H9 (cell line): ENCODE measurements around the gene ANKMY1. TPM values are rescaled to one million over a fixed set of nuclear protein-coding genes. Genes with fewer than 3 reads are reported as not detected.

Experiments
- DNase-seq: peaks from one replicate; pipeline ENCODE4 v3.0.0-alpha.2; 2017
- H2AFZ ChIP-seq: one replicate; pipeline ENCODE4 v1.6.1; 2013; ENCODE audit warnings: mild to moderate bottlenecking, low read length, control low read depth, moderate library complexity
- H2AK5ac ChIP-seq: 2 replicates; pipeline ENCODE4 v1.6.1; 2013; ENCODE audit warnings: low read length, control low read depth, mixed read lengths; ENCODE audit not compliant: insufficient read length
- H2BK120ac ChIP-seq: one replicate; pipeline ENCODE4 v1.6.1; 2013; ENCODE audit warnings: low read depth, mild to moderate bottlenecking, low read length, control low read depth, inconsistent platforms; ENCODE audit not compliant: poor library complexity, severe bottlenecking
- H2BK12ac ChIP-seq: 2 replicates; pipeline ENCODE4 v1.6.1; 2013; ENCODE audit warnings: low read length, control low read depth, mixed read lengths, low read depth; ENCODE audit not compliant: insufficient read length
- H2BK15ac ChIP-seq: 2 replicates; pipeline ENCODE4 v1.6.1; 2013; ENCODE audit warnings: low read depth, low read length, control low read depth
- H2BK20ac ChIP-seq: one replicate; pipeline ENCODE4 v1.6.1; 2013; ENCODE audit warnings: low read depth, mild to moderate bottlenecking, low read length, control low read depth, inconsistent platforms; ENCODE audit not compliant: poor library complexity, severe bottlenecking
- H2BK5ac ChIP-seq: 2 replicates; pipeline ENCODE4 v1.6.1; 2013; ENCODE audit warnings: low read length, control low read depth, mixed read lengths; ENCODE audit not compliant: insufficient read length
- H3K14ac ChIP-seq: 2 replicates; pipeline ENCODE4 v1.6.1; 2013; ENCODE audit warnings: low read length, control low read depth; ENCODE audit not compliant: insufficient read depth
- H3K18ac ChIP-seq: 2 replicates; pipeline ENCODE4 v1.6.1; 2013; ENCODE audit warnings: low read depth, mild to moderate bottlenecking, mixed read lengths, low read length, control low read depth; ENCODE audit not compliant: insufficient read length
- H3K23ac ChIP-seq: 2 replicates; pipeline ENCODE4 v1.6.1; 2013; ENCODE audit warnings: low read length, control low read depth, mixed read lengths, low read depth; ENCODE audit not compliant: insufficient read length
- H3K23me2 ChIP-seq: 2 replicates; pipeline ENCODE4 v1.6.1; 2013; ENCODE audit warnings: low read depth, mild to moderate bottlenecking, mixed read lengths, low read length, control low read depth; ENCODE audit not compliant: insufficient read length, poor library complexity, severe bottlenecking
- H3K27ac ChIP-seq: 2 replicates; pipeline ENCODE4 v1.5.1; 2013; ENCODE audit warnings: low read length, control low read depth, mixed read lengths, low read depth; ENCODE audit not compliant: insufficient read length
- H3K27me3 ChIP-seq: 2 replicates; pipeline ENCODE4 v1.6.1; 2013; ENCODE audit warnings: low read length, control low read depth, inconsistent platforms; ENCODE audit not compliant: insufficient read depth
- H3K4ac ChIP-seq: 2 replicates; pipeline ENCODE4 v1.6.1; 2013; ENCODE audit warnings: low read depth, mild to moderate bottlenecking, control low read depth, inconsistent platforms, low read length, moderate library complexity
- H3K4me1 ChIP-seq: 2 replicates; pipeline ENCODE4 v1.6.1; 2013; ENCODE audit warnings: low read length, control low read depth, inconsistent platforms; ENCODE audit not compliant: insufficient read depth
- H3K4me2 ChIP-seq: 2 replicates; pipeline ENCODE4 v1.6.1; 2013; ENCODE audit warnings: low read length, control low read depth, mixed read lengths; ENCODE audit not compliant: insufficient read length, insufficient read depth
- H3K56ac ChIP-seq: 2 replicates; pipeline ENCODE4 v1.6.1; 2013; ENCODE audit warnings: low read depth, mild to moderate bottlenecking, mixed read lengths, low read length, control low read depth; ENCODE audit not compliant: insufficient read length
- H3K79me1 ChIP-seq: 2 replicates; pipeline ENCODE4 v1.6.1; 2013; ENCODE audit warnings: low read depth, mild to moderate bottlenecking, moderate library complexity, low read length, control low read depth, inconsistent platforms; ENCODE audit not compliant: insufficient read depth, poor library complexity, severe bottlenecking
- H3K79me2 ChIP-seq: 2 replicates; pipeline ENCODE4 v1.6.1; 2013; ENCODE audit warnings: low read length, control low read depth, inconsistent platforms; ENCODE audit not compliant: insufficient read depth
- H3K9ac ChIP-seq: 2 replicates; pipeline ENCODE4 v1.6.1; 2013; ENCODE audit warnings: low read length, control low read depth, mixed read lengths; ENCODE audit not compliant: insufficient read length; ENCODE audit errors: extremely low read depth
- H3K9me3 ChIP-seq: one replicate; pipeline ENCODE4 v1.6.1; 2013; ENCODE audit warnings: low read depth, low read length, inconsistent platforms; ENCODE audit not compliant: control insufficient read depth
- H3T11ph ChIP-seq: one replicate; pipeline ENCODE4 v1.6.1; 2013; ENCODE audit warnings: mild to moderate bottlenecking, low read length, control low read depth, inconsistent platforms
- H4K20me1 ChIP-seq: one replicate; pipeline ENCODE4 v1.6.1; 2013; ENCODE audit not compliant: control insufficient read depth, insufficient read length, insufficient read depth
- H4K5ac ChIP-seq: 2 replicates; pipeline ENCODE4 v1.6.1; 2013; ENCODE audit warnings: low read depth, mild to moderate bottlenecking, mixed read lengths, low read length, control low read depth; ENCODE audit not compliant: insufficient read length
- H4K8ac ChIP-seq: replicated peaks from 2 replicates; pipeline ENCODE4 v1.6.1; 2013; ENCODE audit warnings: low read length, control low read depth, mixed read lengths, low read depth; ENCODE audit not compliant: insufficient read length
- H4K91ac ChIP-seq: 2 replicates; pipeline ENCODE4 v1.6.1; 2013; ENCODE audit warnings: low read depth, mild to moderate bottlenecking, moderate library complexity, mixed read lengths, low read length, control low read depth; ENCODE audit not compliant: insufficient read length
- H3K27ac Mint-ChIP-seq, 3 experiments: 2 replicates in 2 of 3; 3 replicates in 1 of 3; pipeline ENCODE4 v1.8.0; 2020 to 2021; ENCODE audit warnings: mixed read lengths in 3 of 3, mild to moderate bottlenecking in 1 of 3, moderate library complexity in 1 of 3
- H3K27me3 Mint-ChIP-seq: 2 replicates; pipeline ENCODE4 v1.8.0; 2021; ENCODE audit warnings: low read depth, mild to moderate bottlenecking, moderate library complexity, mixed read lengths
- H3K36me3 Mint-ChIP-seq, 3 experiments: 2 replicates in 2 of 3; 3 replicates in 1 of 3; pipeline ENCODE4 v1.8.0; 2020 to 2021; ENCODE audit warnings: low read depth in 3 of 3, mixed read lengths in 3 of 3; ENCODE audit not compliant: insufficient read depth in 1 of 3
- H3K4me1 Mint-ChIP-seq, 2 experiments: 2 replicates each; pipeline ENCODE4 v1.8.0; 2020; ENCODE audit warnings: mixed read lengths in 2 of 2
- H3K4me3 Mint-ChIP-seq, 2 experiments: 2 replicates in 1 of 2; 3 replicates in 1 of 2; pipeline ENCODE4 v1.8.0; 2020 to 2021; ENCODE audit warnings: mild to moderate bottlenecking in 2 of 2, mixed read lengths in 2 of 2, moderate library complexity in 1 of 2
- H3K9me3 Mint-ChIP-seq, 2 experiments: 2 replicates in 1 of 2; 3 replicates in 1 of 2; pipeline ENCODE4 v1.8.0; 2020; ENCODE audit warnings: mild to moderate bottlenecking in 2 of 2, mixed read lengths in 2 of 2, moderate library complexity in 1 of 2
- CTCF ChIP-seq: fragments of 200-600 bp; sonication (generic); conservative IDR thresholded peaks from 3 replicates; pipeline ENCODE4 v1.8.0; 2021; ENCODE audit warnings: antibody characterized with exemption, mild to moderate bottlenecking
- WGBS: extraction: QIAGEN DNeasy Blood & Tissue Kit; methylation state at CpG from one replicate; pipeline ENCODE4 v1.1.7; 2013; ENCODE audit warnings: missing lambda C conversion rate, low lambda C conversion rate, mixed read lengths; ENCODE audit not compliant: insufficient read length; ENCODE audit errors: extremely low coverage; 5-methylcytosine and 5-hydroxymethylcytosine counted together
- total RNA-seq: library from RNA; stranded (reverse); gene quantifications from 2 replicates; pipeline ENCODE4 v1.2.1, GENCODE V29; 2021

The ANKMY1 gene
- total RNA-seq, 1 experiment from 2014 or later = 13.7 TPM

GRCh38 chr2:240554767-240555493 lies 2.9 kb downstream of the ANKMY1 start:
- H3K4ac ChIP-seq = no peak overlapping the region
- peaks cover 20% of the 10 kb centered on the region for H3K27me3 Mint-ChIP-seq
- no peak overlapping the region for H2AK5ac ChIP-seq
- H2BK15ac ChIP-seq = no peak overlapping the region
- H3K79me1 ChIP-seq = no peaks in the 10 kb centered on the region
- no peak overlapping the region for H3K9ac ChIP-seq
- no peak overlapping the region for H4K91ac ChIP-seq
- no peak for DNase-seq
- H3K4me2 ChIP-seq = no peak overlapping the region
- WGBS = no CpG with 5 or more reads among the region's 17 CpGs
- no peak for TF ChIP-seq CTCF
- H2BK5ac ChIP-seq = no peak overlapping the region
- H3K14ac ChIP-seq = no peak overlapping the region; the same call in 1 of the 2 replicates
- no peak overlapping the region for H2BK12ac ChIP-seq
- H2AFZ ChIP-seq = no peak overlapping the region
- H4K20me1 ChIP-seq = no peaks in the 10 kb centered on the region
- H3K56ac ChIP-seq = no peak overlapping the region
- no peak overlapping the region for H2BK20ac ChIP-seq
- H3K9me3 Mint-ChIP-seq = peaks cover 16 to 17% of the 10 kb centered on the region in 2 experiments
- peaks cover 20 to 23% (median 21%) of the 10 kb centered on the region in 3 experiments for H3K36me3 Mint-ChIP-seq
- H3K27me3 ChIP-seq = peaks cover 5% of the 10 kb centered on the region; the same call in 1 of the 2 replicates
- no peak overlapping the region for H3K27ac ChIP-seq
- H4K5ac ChIP-seq = no peak overlapping the region
- no peak overlapping the region for H4K8ac ChIP-seq
- peaks cover 12% of the 10 kb centered on the region for H3K9me3 ChIP-seq
- no peak overlapping the region for H2BK120ac ChIP-seq
- H3K18ac ChIP-seq = no peak overlapping the region
- H3K23me2 ChIP-seq = peaks cover under 1% of the 10 kb centered on the region
- no peak overlapping the region for H3K27ac Mint-ChIP-seq
- no peak overlapping the region for H3K4me3 Mint-ChIP-seq
- no peaks in the 10 kb centered on the region for H3K4me1 ChIP-seq
- H3T11ph ChIP-seq = no peak overlapping the region
- H3K4me1 Mint-ChIP-seq = peaks cover 11 to 15% of the 10 kb centered on the region in 2 experiments
- H3K79me2 ChIP-seq = no peaks in the 10 kb centered on the region
- H3K23ac ChIP-seq = no peak overlapping the region
